Measurements from ENCODE around the gene TRAF4. TPM values are rescaled to one million over a fixed set of nuclear protein-coding genes. Genes with fewer than 3 reads are reported as not detected.

The TRAF4 gene, protein sequence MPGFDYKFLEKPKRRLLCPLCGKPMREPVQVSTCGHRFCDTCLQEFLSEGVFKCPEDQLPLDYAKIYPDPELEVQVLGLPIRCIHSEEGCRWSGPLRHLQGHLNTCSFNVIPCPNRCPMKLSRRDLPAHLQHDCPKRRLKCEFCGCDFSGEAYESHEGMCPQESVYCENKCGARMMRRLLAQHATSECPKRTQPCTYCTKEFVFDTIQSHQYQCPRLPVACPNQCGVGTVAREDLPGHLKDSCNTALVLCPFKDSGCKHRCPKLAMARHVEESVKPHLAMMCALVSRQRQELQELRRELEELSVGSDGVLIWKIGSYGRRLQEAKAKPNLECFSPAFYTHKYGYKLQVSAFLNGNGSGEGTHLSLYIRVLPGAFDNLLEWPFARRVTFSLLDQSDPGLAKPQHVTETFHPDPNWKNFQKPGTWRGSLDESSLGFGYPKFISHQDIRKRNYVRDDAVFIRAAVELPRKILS
- total RNA-seq, result 35.6 TPM

DNA sequence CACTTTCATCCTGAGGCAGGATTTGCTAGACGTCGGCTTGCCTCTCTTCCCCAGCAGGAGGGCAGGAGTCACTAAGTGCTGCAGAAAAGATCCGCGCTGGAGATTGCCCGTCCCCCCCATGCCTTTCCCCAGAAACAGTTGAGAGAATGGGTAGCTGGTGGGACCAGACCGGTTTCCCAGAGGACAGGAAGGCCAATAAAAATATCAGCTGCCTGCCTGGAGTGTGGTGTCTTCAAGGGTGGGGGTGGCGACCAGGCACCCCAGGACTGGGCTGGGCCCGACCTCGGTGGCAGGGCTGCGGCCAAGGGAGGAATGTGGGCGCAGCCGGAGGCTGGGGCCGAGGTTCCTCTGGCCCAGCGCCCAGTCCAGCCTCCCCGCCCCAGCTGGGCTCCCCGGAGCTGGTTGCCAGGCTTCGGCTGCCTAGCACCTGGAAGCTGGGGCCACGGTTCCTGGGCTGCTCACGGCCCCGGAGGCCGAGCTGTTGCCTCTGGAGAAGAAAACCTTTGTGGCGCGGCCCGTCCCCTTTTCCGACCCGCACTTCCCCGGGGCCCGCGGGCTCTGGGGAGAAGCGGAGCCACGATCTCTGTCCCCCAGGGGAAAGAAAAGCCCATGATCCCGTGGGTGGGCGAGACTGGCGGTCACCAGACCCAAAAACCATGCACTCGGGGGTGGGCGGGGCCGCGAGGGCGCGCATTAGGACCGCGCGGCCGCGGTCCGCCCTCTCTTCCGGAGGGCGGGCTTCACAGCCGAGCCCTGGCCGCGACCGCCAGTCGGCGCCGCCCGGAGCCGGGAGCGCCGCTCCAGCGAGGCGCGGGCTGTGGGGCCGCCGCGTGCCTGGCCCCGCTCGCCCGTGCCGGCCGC, at the start of gene TRAF4:
Gene TRAF4 (plus strand): TSS at position 769 of the 861 bp plus-strand sequence. CDS start 102 bp downstream, outside the sequence.
- DNase-seq, result peak; percentile 53

DNA sequence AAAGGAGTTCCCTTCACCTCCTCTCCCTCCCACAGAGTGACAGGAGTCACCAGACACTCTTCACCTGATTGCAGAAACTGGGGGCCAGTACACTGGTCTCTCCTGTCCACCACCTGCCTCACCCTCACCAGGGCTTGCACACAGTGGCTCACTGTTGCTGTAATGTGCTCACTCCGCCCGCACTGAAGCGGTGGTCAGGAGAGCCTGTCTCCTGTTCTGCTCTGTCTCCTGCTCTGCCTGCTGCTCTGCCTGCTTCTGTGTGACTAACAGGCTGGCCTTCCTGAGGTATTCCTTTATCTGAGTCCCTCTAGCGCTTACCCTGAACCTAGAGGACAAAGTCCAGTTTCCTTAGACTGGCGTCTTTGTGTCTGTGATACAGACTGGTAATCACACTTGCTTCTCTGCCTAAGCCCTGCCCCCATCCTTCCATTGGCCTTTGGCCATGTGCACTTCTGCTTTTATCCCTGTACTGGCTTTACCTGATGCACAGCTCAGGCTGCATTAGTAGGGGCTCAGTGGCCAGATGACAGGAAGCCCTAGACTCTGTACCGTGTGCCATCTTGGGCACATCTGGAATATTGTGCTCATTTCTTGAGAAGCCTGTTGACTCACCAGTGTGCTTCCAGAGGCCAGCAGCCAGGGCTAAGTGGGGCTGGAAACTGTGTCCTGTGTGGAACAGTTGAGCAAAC, 45.4 kb upstream of the TRAF4 start:
- DNase-seq, result no peak

DNA sequence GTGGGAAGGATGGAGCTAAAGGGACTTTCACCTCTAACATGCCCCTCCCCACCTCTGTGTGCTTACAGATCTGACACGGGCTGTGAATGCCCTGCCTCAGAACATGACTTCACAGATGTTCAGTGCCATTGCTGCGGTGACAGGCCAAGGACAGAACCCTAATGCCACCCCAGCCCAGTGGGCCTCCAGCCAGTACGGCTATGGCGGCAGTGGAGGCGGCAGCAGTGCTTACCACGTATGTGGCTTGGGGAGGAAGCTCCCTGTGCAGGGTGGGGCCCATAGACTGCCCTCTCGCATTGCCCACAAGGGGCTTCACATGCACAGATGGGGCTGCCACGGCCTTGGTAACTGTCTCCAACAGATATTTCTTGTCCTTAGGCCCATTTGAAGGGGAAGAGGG, 43.5 kb upstream of the TRAF4 start:
- no peak for DNase-seq

DNA sequence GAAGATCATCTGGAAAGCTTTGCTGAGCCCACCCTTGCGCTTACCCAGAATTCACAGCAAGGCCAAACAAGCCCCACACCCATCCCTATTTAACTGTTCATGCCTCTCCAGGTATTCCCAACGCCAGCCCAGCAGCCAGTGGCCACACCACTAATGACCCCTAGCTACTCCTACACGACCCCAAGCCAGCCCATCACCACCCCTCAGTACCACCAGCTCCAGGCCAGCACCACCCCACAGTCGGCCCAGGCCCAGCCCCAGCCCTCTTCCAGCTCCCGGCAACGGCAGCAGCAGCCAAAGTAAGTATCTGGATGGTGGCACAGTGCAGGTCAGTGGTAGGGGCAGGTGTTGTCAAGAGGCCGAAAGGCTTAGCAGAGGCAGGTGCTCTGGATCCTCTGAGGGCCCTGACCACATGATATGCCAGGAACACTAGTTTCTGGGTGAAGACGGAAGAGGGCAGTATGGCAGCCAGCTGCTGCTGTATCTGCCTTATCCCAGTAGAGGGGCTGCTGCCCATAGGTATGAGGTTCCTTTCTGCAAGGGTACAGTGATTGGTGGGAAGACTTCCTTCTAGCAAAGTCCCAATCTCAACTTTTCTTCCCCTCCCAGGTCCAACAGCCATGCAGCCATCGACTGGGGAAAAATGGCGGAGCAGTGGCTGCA, 42.9 kb upstream of the TRAF4 start:
- no peak for DNase-seq

DNA sequence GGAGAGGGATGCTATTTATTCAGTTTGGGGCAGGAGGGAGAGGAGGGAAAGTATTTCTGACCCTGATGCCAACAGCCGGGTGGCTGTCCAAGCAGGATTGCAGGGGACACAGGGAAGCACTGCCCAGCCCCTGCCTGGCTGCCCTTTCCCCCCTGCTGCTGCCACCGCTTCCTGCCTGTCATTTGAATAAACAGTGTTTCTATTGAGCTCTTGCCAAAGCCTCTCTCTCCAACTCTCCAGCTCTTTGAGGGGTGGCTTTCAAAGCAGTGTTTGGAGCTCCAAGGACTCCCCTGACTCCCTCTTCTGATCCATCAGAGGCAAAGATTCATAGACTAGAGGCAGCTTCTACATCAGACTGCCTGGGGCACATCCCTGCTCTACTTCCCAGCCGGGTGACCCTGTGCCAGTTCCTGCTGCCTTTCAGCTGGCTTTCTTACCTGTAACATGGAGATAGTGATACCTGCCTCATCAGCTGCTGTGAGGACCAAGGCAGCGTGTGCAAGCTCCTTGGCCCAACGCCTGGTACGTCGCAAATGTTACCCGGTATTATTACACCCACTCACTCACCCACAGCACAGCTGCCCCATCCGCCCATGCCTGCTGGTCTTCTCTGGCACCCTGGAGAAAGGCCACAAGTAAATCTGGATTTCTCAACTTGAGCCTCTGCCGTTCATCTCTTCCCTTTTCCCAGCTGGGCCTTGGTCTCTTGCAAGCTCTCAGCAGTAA, 41.6 kb upstream of the TRAF4 start:
- peak; percentile 49 for DNase-seq

DNA sequence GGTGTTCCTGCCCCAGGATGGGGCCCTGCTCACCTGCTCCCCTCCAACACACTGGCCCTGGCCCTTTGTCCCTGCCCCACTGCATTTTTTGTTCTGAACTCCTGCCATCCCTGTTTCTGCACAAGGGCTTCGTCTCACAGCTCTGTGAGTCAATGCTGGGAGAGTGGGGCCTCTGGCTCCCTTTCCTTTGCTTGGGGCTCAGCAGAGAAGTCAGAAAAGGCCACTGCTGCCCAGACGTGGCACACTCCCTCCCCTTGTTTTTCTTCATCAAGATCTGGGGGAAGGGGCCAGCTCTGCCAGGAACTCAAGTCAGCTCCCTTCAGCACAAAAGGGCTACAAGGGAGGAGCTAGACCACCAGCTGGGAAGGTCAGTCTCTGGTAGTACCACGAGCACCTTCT, 41.1 kb upstream of the TRAF4 start:
- no peak for DNase-seq

DNA sequence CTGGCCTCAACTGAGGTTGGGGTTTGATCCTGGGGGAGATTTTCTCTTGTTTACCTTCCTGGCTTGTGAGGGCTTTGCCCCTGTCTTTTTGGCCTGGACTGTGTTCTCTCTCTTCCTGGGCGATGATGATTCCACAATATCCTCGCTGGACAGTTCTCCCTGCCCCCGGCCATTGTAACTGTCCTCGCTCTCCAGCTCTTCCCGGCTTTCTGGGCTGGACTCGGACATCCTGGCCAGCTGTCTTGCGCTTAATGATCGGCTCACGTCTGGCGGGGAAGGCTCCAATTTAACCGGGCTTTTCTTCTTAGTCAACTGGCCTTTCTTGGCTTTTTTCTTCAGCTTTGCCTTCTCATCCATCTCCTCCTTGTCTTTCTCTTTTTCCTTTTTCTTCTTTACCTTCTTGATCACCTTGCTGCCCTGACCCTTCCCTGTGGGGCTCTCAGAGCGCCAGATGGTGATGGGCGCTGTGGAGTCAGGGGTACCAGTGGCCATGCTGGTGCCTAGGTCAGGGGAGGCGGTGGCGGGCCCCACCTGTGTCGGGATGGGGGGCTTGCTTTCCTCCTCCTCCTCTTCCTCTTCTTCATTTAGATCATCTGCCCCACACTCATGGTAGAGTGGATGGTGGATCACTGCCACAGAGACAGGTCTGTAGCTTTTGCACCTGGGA, 40.1 kb upstream of the TRAF4 start:
- no peak for DNase-seq

DNA sequence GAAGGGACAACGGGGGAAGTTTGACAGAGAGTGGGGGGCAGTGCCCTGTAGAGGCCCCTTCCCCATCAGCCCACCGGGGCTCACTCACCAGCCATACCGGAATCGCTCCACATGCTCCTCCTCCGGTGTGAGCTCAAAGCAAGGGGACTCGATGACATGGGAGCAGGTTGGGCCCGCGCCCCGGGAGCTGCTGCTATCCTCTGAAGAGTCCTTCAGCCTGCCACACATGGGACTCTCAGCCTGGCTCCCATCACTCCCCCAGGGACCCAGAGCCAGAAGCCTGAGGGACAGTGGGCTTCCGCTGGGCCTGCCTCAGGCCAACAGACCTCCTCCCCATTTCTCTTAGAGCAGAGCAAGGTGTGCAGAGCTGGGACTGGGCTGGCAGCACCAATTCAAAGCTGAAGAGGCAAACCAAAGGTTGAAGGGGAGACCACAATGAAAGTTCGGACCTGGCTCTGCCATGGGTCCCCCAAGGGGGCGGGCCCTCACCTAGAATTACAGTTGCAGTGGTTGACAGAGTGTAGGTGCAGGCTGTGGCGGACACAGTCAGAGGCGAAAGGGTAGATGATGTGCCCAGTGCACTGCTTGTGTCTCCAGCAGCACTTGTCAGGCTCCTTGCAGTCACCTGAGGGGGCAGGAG, 39.5 kb upstream of the TRAF4 start:
- DNase-seq, result no peak

DNA sequence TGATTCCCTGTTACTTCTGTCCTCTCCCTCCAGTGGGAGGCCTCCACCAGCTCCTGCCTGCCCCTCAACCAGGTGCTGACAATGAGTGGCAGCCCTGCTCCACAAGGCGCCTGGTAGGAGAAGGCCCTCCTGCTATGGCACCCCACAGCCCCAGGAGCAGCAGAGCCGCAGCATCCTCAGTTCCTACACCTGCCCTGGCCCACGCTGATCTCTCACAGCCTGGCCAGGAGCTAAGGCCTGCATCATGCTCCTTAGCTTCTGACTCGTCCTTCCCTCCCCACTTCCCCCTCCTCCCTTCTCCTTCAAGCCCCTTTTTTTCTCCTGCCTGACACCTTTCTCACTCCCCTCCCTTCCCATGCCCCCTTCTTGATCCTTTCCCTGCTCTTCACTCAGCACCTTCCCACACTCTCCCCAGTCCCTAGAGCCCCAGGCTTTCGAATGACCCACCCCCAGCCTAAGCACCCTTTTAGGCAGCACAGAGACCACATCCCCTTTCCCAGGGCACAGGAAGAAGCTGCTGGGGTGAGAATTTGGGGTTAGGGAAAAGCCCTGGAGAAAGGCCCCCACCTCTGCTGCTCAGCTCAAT, 38.6 kb upstream of the TRAF4 start:
- no peak for DNase-seq

DNA sequence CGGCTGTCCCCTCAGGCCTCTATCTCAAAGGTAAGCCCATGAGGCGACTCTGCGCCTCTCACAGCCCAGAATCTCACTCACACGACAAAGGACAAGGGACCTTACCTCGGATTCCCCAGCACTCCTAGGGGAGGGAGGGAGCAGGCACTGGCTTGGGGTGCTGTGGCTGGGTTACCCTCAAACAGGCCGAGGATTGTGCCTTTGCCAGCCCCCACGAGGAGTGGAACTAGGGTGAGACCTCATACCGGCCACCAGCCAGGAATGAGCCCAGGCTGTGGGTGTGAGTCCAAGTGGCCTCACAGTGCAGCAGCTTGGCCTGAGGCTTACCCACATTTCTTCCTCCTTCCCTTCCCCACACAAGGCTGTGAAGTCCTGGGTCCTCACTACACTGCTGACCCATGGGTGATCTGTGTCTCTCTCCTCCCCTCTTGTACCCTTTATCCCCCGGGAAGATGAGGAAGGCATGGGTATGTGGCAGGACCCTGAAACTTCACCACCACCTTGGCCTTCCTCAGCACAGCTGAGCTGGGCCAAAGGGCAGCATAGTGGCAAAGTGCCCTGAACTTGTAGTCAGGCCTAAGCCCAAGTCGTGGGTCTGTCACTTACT, 38.0 kb upstream of the TRAF4 start:
- DNase-seq, result no peak

DNA sequence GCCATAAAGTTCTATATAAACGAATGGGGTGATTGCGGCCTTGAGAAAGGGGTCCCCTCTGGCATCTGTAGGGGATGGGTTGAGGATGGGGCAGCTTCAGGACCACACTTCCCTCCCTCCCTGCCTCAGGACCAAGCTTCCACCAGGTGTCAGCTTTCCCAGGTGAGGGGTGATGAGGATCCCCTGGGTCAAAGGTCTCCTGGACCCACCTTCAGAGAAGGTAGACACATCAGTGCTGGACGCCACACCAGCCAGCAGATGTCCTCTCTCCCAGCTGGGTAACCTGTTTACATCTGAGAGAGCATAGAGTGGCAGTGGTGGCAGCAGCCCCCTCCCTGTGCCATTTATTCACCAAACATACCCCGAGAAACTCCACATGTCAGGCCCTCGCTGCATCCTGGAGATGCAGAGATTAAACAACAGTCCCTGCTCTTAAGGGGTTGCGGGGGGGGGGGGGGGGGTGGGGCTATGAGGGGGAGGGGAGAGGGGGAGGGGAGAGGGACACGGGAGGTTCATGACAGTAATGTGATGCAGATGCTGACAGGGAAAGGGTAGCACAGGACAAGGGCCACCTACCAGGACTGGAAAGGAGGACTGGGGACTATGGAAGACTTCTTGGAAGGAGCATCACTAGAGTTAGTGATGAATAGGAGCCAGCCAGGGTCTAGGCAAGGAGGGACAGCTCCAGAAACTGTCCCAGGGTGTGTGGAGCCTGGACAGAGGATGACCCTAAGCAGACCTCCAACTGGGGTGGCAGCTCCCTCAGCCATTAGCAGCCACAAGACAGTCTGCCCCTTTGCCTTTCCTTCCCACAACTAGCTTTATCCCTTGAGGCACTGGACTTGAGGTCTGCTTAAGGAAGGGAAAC, 37.1 kb upstream of the TRAF4 start:
- DNase-seq, result no peak

DNA sequence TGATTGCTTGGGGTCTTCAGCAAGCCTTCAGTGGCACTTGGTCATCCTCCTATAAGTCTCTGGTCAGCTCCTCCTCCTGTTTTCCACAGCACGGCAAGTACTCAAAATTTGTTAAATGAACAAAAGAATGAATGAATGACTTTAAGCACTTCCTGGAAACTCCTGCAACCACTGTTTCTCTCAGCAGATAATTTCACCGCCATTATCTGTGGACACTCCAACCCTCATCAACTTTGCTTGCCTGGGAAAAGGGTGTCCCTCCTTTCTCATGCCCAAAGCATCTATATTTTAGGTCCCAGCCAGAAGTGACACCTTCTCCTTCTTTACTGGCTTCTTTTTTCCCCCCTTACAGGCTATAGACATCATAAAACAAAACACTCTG, 36.5 kb upstream of the TRAF4 start:
- DNase-seq, result no peak

DNA sequence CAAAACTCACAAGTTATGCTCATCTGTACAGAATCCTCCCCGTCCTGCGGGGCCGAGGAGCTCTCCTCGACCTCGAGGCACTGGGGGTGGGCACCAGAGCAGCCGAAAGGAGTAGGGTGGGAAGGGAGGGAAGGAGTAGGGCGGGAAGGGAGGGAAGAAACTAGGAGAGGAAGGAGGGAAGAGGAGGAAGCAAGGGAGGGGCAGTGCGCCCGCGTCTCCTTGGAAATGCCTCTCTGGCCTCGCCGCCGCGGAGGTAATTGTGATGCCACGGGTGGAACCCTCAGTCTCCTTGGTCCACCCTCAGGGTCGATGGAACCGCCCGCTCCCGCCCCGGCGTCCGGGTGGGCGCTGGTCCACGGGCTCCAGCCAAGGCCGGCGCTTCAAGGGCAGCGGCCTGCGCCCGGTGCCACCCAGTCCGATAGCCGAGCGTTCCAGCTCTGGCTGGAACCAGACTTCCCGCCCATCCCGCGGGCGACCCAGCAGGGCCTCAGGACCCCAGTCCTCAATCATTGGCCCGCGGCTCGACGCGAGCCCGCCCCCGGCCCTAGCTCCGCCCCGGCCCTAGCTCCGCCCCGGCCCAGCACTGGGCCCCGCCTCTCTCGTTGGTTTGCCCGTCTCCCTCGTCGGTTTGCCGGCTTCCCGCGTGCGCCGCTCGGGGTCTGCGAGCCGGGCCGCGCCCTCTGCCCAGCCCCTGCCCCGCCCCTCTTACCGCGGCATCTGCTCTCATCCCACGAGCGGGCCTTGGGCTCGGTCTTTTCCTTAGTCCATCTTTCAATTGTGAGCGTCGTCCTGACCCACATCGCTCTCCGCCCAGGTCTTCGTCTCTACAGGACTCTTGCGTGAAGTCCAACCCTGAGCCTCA, 32.7 kb upstream of the TRAF4 start:
- DNase-seq, result peak; percentile 81

DNA sequence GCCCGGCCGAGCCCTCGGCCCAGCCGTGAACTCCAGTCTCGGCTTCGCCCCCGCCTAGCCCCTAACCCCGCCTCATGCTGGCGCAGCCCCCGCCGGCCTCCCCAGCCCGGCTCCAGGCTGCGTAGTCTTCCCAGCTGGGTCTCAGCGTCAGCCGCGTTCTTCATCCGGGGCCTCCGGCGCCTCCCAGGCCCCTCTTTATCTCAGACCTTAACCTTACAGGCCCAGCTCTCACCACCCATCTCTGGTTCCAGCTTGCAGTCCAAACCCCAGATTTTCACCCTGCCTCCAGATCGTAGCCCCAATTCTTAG, 32.1 kb upstream of the TRAF4 start, which contains the start of gene PROCA1:
Gene PROCA1 (minus strand): TSS at position 166 of the 309 bp plus-strand sequence. CDS start 228 bp downstream, outside the sequence.
- DNase-seq, result no peak

DNA sequence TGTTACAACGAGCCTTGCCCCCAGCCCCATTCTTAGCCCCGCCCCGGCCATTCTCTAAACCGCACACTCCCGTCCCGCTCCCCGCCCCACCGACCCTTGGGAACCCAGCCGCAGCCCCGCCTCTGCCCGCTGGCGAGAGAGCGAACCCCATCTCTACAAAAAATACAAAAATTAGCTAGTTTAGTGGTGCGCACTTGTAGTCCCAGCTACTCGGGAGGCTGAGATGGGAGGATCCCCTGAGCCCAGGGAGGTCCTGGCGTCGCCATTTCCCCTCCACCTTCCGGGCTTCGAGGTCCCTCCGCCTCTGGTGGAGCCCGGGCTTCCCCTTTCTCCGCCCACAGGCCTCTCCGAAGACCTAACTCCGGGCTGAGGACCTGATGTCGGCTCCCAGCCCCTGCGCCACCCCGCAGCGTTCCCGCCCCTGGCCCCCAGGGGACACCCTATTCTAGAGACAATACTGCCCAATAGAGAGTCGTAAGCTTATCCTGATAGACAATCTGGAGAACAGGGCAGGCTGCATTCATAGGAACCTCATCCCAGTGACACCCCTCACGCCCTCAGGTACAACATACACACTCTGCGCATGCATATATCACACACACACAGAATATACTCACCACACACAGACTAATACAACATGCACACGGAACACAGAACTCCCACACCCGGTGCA, 31.6 kb upstream of the TRAF4 start:
- DNase-seq, result no peak

DNA sequence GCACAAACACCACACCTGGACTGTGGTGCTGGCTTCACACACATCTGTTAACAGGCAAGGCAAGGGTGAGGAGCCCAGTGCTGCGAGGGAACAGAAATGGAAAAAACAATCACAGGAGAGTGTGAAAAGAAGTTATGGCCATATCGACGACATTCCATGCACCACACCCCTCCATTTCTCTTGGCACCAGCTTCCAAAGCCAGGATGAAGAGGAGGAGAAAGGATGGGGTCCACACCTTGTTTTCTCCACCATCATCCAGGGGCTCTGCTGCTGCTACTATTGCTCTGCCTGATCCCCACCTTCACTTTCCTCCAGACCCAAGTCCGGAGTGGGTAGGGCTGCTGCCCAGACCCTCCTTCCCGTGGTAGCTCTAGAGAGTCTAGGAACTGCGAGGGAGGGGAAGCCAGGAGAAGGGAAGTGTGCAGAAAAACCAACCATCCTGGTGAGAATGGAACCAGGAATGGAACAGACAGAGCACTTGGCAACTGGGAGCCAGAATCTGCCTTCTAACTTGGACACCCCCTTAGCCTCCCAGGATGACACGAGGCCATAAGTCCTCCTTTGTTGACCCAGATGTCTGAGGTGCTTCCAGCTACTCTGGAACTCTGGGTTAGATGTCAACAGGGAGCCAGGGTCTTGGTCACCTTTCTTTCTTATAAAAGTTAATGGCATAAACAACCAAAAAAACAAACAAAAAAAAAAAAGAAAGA, 31.0 kb upstream of the TRAF4 start:
- no peak for DNase-seq
